Left ventricle myocardium superior (tissue), 1 donor: ENCODE data around the gene SORL1. TPM values are rescaled to one million over a fixed set of nuclear protein-coding genes. Genes with fewer than 3 reads are reported as not detected.

Source experiments
- ATAC-seq: fragments of 200-7000 bp; cut with Tn5 transposase; one replicate; pipeline ENCODE4 v1.9.1; 2020; ENCODE audit warnings: mild to moderate bottlenecking, moderate library complexity
- DNase-seq: peaks from one replicate; pipeline ENCODE4 v3.0.0-alpha.2; 2020
- intact Hi-C: fragments of 100-400 bp; cut with micrococcal nuclease; formaldehyde crosslinking; loops from one replicate; pipeline ENCODE4 v1.11.0; 2022
- total RNA-seq: library from RNA; stranded (reverse); fragmentation: NEBNext Ultra II Directional; extraction: Animal tissue kit (Norgen Biotek cat#: 25700); gene quantifications from one replicate; pipeline ENCODE4 v1.2.1, GENCODE V29; 2021
- donor health status: DM: no; HTN: yes; CAD: no; lungs with severe emphysema.

SORL1 gene
- total RNA-seq, 1 donor from 2014 or later, result 11.9 TPM

- ATAC-seq, result no peak
- intact Hi-C loops, result no loop called here
- no peak for DNase-seq
Measured at GRCh38 chr11:121422675-121423074, 29.4 kb upstream of the SORL1 start.

- intact Hi-C loops, result no loop called here
- ATAC-seq (no peak), DNase-seq (no peak)
Measured at GRCh38 chr11:121425828-121426227, 26.3 kb upstream of the SORL1 start.

- ATAC-seq (peak; percentile 91), DNase-seq (peak; percentile 75)
- intact Hi-C loops, result no loop called here
Measured at GRCh38 chr11:121426476-121427399, 25.4 kb upstream of the SORL1 start.

GRCh38 chr11:121427400-121427744 is 24.7 kb upstream of the SORL1 start:
- intact Hi-C loops, result no loop called here
- no peak for ATAC-seq
- no peak for DNase-seq

GRCh38 chr11:121429556-121429955 is 22.6 kb upstream of the SORL1 start:
- intact Hi-C loops, result no loop called here
- DNase-seq (no peak), ATAC-seq (no peak)

- intact Hi-C loops, result no loop called here
- DNase-seq (no peak), ATAC-seq (no peak)
Measured at GRCh38 chr11:121431820-121432526, 20.1 kb upstream of the SORL1 start.

- no peak for ATAC-seq
- intact Hi-C loops, result no loop called here
- DNase-seq, result no peak
Measured at GRCh38 chr11:121435132-121435531, 17.0 kb upstream of the SORL1 start.

- intact Hi-C loops, result no loop called here
- no peak for DNase-seq
- no peak for ATAC-seq
Measured at GRCh38 chr11:121435551-121436511, 16.3 kb upstream of the SORL1 start.

- no peak for DNase-seq
- ATAC-seq, result peak; percentile 59
- intact Hi-C loops, result no loop called here
Measured at GRCh38 chr11:121437018-121437685, 15.0 kb upstream of the SORL1 start.

GRCh38 chr11:121437686-121438078 is 14.4 kb upstream of the SORL1 start:
- peak; percentile 30 for ATAC-seq
- intact Hi-C loops, result no loop called here
- no peak for DNase-seq

- intact Hi-C loops, result no loop called here
- ATAC-seq (peak; percentile 57), DNase-seq (no peak)
Measured at GRCh38 chr11:121439337-121439736, 12.8 kb upstream of the SORL1 start.

- no peak for DNase-seq
- peak; percentile 32 for ATAC-seq
- intact Hi-C loops, result no loop called here
Measured at GRCh38 chr11:121439759-121440158, 12.4 kb upstream of the SORL1 start.

- DNase-seq, result no peak
- no peak for ATAC-seq
- intact Hi-C loops, result no loop called here
Measured at GRCh38 chr11:121441521-121441920, 10.6 kb upstream of the SORL1 start.

GRCh38 chr11:121443688-121444275 is 8.3 kb upstream of the SORL1 start:
- ATAC-seq, result no peak
- intact Hi-C loops, result no loop called here
- no peak for DNase-seq

- ATAC-seq (no peak), DNase-seq (no peak)
- intact Hi-C loops, result no loop called here
Measured at GRCh38 chr11:121444526-121444925, 7.6 kb upstream of the SORL1 start.

- no peak for DNase-seq
- intact Hi-C loops, result no loop called here
- ATAC-seq, result no peak
Measured at GRCh38 chr11:121445071-121445768, 6.9 kb upstream of the SORL1 start.

- no peak for ATAC-seq
- intact Hi-C loops, result no loop called here
Measured at GRCh38 chr11:121446752-121447156, 5.4 kb upstream of the SORL1 start.

GRCh38 chr11:121448011-121448410 is 4.1 kb upstream of the SORL1 start:
- no peak for DNase-seq
- no peak for ATAC-seq
- intact Hi-C loops, result no loop called here

More at GRCh38 chr11:121446752-121447156, 5.4 kb upstream of the SORL1 start:
- no peak for DNase-seq
